Thyroid gland (tissue), 4 donors: ENCODE data around the gene NXN.
"Not testable (repeated sequence)": the region's sequence is repeated elsewhere in the genome, so short reads cannot be mapped to it uniquely, and the experiment has no call there.

Source experiments
- CTCF ChIP-seq, 6 experiments: fragments of 200-600 bp in 3 of 6; fragments of 450-650 bp in 3 of 6; sonication (generic) in 3 of 6; IDR thresholded peaks; one replicate each; pipeline ENCODE4 v1.5.1; 2016 to 2019; ENCODE audit warnings: antibody characterized with exemption in 6 of 6, mild to moderate bottlenecking in 2 of 6, inconsistent platforms in 1 of 6, moderate library complexity in 1 of 6
- POLR2A ChIP-seq, 2 donors: fragments of 450-650 bp; IDR thresholded peaks; one replicate each; pipeline ENCODE4 v1.6.1; 2017; ENCODE audit warnings: antibody characterized with exemption in 2 of 2, mild to moderate bottlenecking in 2 of 2, moderate library complexity in 1 of 2

- TF ChIP-seq POLR2A, CTCF (IDR thresholded peaks at IDR 0.05): not testable (repeated sequence)
Observed at GRCh38 chr17:924306-924705, 55.3 kb downstream of the NXN start.
